CMK (cell line): ENCODE results near the gene HS2ST1.
"Not testable (repeated sequence)": the region's sequence is repeated elsewhere in the genome, so short reads cannot be mapped to it uniquely, and the experiment has no call there.

Experiments used
- DNase-seq: peaks from one replicate; pipeline ENCODE4 v3.0.0-alpha.2; 2010; ENCODE audit warnings: low read depth

Gene HS2ST1

DNA sequence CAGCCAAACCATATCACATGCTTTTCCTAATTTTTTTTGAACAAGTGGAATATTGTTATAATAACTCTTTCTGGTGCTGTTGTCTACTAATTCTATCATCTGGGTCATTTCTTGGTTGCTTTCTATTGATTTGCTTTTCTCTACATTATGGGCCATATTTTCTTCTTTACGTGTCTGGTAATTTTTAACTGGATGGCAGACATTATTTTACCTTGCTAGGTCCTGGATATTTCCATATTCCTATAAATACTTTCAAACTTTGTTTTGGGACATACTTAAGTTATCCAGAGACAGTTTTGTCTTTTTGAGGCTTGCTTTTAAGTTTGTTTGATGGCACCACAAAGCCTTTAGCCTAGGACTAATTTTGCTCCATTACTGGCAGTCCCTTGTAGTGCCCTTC lies 11.3 kb downstream of the HS2ST1 start:
- no peak for DNase-seq

DNA sequence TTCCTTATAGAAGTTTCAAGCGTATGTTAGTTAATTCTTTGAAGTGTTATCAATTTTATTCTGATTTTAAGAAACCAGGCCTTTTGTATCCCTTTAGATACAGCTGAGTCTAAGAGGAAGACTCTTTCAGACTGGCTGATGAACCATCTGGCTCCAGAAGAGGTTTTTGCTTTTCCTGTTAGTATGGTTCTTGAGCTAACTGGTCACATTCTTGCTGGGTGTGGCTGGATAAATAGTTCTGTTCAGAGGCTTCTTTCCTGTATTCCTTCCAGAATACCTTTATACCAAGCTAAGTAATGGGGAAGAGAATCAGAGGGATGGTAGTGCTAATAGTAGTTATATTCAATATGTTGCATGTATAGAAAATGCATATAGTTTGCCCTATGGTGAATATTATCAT lies 12.4 kb downstream of the HS2ST1 start:
- DNase-seq, result no peak

DNA sequence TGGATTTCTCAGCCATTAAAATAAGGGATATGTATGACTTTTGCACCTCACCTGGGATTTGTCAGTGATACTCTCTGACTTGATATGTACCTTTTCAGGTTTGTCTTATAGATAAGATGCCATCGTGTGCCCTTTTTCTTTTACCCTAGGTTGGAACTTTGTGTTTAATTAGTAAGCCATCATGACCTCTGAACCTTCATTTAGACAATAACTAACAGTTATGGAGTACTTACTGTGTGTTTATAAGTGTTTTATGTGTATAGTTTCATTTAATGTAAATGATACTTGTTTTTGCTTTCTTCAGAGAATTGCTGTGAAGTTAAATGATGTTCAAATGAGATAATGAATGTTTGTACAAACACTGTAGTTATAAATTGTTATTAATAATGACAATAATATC lies 14.4 kb downstream of the HS2ST1 start:
- DNase-seq, result no peak

DNA sequence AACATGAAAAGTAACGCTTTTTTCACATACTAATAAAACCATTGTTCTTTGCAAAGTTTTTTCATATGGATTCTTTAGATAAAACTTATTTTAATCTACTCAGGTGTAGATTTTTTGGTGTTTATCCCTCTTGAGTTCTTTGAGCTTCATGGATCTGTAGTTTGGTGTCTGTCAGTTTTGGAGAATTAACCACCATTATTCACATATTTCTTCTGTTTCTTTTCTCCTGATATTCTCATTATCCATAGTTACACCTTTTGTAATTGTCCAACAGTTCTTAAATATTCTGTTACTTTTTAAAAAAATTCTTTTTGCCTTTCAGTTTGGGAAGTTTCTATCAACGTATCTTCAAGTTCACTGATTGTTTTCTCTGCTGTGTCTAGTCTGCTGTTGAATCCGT lies 18.6 kb downstream of the HS2ST1 start:
- DNase-seq, result no peak

DNA sequence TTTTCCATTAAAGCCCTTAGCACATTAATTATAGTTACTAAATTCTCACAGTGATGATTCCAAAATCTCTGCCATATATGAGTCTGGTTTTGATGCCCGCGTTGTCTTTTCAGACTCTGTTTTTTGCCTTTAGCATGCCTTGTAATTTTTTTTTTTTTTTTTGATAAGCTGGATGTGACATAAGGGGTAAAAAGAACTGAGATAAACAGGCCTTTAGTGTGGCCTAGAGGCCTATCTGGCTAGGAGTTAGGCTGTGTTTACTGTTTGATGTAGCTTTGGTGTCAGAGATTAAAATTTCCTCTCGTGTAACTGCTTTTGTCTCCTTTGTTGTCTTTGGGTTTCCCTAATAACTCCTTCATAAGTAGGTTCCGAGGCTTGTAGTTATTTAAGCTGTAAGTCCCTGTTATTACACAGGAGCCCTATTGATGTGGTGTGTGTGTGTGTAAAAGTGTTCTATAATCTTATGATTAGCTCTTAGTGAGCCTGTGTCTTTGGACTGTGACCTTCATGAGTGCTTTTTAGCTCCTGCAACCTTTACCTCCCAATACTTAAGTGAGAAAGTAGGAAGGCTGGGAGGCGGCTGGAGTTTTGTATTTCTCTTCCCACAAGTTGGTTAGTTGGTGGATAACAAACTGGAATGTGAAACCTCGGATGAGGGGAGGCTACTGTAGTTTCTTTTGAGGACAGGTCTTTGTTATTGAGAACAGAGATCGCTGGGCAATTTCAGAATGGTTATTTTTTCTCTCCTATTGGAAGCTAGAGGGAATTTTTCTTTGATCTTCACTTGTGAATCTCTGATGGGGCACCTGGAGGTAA lies 19.3 kb downstream of the HS2ST1 start:
- DNase-seq, result no peak

DNA sequence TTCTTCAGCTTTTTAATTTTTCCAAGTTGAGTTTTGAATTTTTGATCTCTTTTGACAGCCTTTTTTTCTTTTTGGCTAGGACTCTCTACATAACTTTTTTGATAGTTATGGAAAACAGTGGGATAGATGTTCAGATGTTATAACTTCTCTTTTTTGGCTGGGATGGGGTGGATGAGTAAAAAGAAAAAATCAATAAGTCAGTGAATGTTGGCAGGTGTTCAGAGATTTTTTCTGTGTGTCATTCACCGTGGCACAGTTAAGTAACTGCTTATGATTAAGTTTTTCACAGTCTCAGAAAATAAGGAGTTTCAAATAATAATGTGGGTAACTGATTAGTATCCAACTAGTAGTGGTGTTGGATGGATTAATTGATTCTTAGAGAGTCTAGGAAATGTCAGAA lies 24.0 kb downstream of the HS2ST1 start:
- DNase-seq, result no peak

DNA sequence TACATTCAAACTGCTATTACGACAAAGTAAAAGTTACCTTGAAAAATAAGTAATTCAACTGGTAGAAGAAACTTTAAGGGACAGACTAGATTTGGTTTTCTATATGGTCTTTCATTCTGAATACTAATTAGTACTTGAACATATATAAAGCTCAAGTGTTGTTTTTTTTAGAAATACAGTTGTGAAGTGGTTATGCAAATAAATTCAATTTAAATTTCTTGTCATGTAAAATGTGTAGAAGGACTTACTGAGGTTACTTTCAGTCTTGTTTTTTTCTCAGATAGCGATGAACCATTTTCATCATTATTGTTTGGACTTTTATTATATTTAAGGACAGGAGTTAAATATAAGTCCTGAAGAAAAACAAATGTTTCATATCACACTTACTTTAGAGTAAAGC lies 24.4 kb downstream of the HS2ST1 start:
- DNase-seq, result no peak

DNA sequence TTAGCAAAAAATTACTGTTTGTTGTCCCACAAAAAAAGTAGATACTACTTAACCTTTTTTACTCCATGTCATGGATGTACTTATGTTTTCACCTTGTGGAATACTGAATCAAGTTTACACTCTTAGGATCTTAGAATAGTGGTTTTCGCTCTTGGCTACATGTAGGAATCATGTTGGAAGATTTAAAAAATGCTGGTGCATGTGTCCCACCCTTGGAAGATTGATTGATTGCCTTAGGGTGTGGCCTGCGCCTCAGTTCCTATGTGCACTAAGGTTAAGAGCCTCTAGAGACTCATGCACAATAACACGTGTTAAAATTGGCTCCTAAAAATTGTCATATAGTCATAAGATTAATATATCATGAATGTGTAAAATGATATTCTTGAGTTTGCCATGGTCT lies 25.0 kb downstream of the HS2ST1 start:
- no peak for DNase-seq

DNA sequence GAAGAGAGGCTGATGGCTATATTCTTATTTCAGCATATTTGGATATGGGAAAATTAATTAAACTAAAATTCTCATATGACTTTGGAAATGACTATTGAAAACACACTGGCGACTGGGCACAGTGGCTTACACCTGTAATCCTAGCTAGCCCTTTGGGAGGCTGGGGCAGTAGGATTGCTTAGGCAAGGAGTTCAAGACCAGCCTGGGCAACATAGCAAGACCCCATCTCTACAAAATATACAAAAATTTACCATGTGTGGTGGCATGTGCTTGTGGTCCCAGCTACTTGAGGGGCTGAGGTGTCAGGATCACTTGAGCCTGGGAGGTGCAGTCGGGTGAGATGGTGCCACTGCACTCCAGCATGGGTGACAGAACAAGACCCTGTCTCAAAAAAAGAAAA lies 26.2 kb downstream of the HS2ST1 start:
- DNase-seq, result no peak

DNA sequence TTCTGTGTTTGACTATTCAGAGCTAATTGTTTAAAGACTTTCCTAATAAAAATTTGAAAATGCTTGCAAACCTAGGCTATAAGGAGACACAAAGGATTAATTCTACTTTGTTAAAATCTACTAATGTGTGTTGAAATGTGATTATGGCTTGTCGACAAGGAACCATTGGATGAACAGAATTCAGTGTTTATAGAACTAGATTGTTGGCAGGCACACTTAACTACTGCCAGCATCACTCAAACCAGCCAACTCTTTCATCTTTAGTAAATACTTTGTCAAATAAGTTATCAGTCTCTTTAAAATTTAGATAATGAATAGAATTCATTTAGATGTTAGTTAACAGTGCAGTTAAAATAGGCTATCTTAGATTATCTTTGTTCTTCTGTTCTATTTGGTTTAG lies 27.6 kb downstream of the HS2ST1 start:
- DNase-seq, result no peak

DNA sequence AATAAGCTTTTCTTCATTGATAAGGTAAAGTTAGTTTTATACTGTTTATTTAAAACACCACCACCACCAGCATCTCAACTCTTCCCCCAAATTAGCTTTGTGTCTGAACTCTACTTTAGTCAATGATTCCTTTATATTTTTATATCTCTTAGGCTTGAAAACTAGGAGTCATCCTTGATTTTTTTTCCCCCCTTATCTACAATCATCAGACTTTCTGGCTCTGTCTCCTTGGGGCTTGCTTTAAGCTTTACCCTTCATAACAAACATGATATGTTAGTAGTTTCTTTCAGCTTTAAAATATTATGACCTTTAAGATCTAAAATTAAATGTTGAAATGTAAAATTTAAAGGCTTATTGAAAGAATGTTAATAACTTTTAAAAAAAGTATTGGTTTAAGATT lies 28.3 kb downstream of the HS2ST1 start:
- no peak for DNase-seq

DNA sequence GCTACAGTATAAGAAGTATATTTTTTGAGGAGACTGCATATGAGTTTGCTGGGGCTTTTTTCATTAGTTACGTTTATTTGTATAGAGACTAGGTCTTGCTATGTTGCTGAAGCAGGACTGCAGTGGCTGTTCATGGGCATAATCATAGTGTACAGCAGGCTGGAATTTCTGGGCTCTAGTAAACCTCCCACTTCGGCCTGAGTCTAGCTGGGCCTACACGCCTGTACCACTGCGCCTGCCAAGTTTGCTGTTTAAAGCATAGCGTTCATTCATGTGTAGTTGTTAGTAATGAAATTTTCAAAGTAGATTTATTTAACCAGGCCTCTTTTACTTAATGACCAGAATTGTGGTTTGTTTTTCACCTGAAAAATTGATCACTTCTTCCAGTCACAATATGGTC lies 33.8 kb downstream of the HS2ST1 start:
- no peak for DNase-seq

DNA sequence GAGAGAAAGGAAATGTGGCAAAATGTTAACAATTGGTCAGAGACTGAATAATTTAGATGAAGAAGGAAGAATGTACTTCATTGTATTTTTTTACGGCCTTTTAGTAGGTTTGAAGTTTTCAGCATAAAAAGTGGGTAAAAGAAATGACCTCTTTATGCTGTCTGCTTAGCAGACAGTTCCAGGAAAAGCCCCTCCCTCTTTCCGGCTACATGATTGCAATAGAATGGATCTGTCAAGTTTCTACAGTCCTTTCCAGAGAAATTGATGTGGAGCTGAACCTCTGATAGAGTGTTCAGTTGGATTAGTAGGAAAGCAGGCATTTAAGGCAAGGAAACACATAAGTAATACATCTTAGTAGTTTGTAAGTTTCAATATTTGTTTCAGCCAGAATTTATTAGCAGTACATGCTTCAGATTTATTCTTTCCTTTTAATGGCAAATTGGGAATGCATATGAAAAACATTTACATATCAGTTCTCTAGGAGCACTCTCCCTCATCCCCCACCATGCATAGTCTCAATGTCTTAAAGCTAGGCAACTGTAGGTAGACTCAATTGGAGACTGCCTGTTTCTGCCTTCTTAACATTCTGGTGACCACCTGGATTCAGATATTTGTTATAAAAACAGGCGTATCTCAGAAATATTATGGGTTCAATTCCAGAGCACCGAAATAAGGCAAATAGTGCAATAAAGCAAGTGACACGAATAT lies 36.4 kb downstream of the HS2ST1 start:
- no peak for DNase-seq

DNA sequence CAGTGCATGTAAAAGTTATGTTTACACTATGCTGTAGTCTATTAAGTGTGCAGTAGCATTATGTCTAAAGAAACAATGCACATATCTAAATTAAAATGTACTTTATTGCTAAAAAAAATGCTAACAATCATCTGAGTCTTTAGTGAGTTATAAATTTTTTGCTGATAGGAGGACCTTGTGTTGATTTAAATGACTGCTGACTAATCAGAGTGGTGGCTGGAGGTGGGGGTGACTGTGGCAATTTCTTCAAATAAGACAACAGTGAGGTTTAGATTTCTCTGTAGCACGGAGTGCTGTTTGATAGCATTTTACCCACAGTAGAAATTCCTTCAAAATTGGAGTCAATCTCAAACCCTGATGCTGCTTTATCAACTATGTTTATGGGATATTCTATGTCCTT lies 37.0 kb downstream of the HS2ST1 start:
- no peak for DNase-seq

DNA sequence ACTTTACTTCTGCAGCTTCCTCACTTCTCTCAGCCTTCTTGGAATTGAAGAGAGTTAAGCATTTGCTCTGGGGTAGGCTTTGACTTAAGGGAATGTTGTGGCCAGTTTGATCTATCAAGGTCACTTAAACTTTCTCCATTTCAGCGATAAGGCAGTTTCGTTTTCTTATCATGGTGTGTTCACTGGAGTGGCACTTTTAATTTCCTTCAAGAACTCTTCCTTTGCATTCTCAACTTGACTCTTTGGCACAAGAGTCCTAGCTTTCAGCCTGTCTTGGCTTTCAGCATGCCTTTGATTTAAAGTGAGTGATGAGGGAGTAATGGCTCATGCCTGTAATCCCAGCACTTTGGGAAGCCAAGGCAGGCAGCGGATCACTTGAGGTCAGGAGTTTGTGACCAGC lies 38.7 kb downstream of the HS2ST1 start:
- peak; percentile 15 for DNase-seq

DNA sequence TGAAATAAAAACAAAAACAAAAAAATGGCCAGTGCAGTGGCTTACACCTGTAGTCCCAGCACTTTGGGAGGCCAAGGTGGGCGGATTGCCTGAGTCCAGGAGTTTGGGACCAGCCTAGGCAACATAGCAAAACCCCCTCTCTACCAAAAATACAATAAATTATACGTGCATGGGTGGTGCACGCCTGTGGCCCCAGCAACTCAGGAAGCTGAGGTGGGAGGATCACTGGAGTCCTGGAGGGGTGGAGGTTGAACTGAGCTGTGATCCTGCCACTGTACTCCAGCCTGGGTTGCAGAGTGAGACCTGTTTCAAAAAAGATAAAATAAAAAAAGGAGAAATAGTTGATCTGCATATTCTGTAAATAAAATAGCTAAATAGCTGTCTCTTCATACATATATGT lies 41.2 kb downstream of the HS2ST1 start:
- no peak for DNase-seq

DNA sequence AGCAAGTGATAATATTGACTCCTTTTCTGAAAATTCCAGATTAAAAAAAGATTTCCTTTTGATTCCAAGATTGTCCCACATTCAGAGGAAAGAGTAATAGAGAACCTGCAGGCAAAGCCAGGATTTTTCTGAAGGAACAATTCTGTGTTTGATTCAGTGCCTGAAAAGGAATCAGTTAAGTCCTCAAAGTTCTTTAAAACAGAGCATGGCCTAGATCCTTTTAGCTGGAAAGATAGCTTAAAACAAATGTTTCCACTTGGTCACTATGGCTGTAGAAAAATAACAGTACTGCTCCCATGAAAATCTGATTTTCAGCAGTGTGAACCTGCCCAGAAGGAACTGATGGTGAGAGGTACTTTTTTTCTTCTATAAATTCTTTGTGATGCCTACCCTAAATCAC lies 41.8 kb downstream of the HS2ST1 start:
- no peak for DNase-seq

DNA sequence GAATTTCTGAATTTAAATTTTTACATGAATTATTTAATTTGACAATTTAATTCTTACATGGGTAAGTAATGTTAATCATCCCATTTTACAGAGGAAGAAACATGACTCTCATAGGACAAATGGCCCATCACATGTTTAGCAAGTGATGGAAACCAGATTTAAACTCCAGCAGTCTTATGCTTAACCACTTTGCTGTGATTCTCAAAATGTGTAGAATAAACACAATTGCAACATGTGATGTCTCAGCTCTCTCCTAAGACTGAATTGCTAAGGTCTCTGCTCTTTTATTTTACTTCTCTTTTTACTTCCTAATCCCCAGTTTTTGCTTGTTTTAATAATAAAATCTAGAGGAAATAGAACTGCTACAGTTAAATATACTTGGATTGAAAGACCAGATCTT lies 42.8 kb downstream of the HS2ST1 start:
- DNase-seq, result no peak

DNA sequence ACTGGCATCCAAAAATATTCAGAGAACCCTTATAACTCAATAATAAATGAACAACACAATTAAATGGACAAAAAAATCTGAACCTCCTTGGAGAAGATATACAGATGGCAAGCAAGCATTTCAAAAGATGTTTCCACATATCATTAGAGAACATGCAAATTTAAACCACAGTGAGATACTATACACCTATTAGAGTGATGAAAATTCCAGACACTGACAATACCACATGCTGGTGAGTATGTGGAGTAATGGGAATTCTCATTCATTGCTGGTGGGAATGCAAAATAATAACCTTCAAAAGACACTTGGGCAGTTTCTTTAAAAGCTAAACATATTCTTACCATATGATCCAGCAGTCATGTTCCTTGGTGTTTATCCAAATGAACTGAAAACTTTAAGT lies 46.1 kb downstream of the HS2ST1 start:
- DNase-seq, result no peak

DNA sequence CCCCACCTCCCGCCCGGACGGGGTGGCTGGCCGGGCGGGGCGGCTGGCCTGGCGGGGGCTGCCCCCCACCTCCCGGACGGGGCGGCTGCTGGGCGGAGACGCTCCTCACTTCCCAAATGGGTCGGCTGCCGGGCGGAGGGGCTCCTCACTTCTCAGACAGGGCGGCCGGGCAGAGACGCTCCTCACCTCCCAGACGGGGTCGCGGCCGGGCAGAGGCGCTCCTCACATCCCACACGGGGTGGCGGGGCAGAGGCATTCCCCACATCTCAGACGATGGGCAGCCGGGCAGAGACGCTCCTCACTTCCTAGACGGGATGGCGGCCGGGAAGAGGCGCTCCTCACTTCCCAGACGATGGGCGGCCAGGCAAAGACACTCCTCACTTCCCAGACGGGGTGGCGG lies 49.4 kb downstream of the HS2ST1 start:
- not testable (repeated sequence) for DNase-seq

DNA sequence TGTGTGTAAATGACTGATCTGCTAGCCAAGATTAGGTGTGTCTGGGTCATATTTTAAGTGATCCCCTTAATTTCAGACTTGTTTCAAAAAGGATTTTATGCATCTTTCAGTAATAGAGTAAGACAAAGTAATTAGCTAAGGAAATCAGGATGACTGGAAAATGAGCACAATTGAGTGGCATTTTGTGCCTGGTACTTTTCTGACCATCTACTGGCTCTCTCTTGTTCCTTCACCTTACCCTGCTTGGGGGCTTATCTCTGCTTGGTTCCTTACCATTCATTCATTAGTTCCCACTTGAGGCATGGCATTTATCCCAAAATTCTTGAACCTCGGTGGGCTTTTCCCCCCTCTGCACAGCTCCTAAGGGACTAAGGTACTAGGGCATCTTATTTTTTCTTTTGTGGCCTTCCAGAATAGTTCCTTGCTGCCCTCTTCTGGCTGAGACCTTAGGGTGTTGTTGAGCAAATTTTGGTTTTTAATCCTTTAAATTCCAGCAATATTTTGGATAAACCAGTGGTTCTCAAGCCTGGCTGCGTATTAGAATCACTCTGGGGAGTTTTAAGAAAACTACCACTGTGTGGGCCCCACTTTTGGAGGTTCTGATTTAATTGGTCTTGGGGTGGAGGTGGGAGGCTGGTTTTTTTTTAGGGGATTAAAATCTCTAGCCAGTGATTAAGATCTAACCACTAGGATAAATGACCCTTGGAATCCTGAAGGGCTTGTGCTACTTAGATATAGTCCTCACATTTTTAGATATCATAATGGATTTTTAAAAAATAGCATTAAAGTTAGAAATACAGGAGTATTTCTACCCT lies 50.8 kb downstream of the HS2ST1 start:
- DNase-seq, result no peak

DNA sequence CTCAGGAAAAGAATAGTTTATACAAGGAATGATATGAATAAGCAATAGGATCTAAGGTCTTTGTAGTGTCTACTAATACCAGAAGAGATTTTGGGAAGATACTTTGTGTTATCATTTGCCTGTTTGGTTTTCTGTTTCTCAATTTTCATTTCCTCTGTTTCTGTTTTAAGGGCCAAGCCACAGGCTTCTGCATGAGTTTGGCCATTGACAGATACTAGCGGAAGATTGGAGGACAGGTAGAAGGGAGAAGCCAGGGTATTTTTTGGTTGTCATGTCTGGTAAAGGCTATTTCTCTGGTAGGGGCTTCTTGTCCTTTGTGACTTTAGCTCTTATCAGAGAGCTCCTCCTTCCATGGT lies 51.4 kb downstream of the HS2ST1 start:
- no peak for DNase-seq

DNA sequence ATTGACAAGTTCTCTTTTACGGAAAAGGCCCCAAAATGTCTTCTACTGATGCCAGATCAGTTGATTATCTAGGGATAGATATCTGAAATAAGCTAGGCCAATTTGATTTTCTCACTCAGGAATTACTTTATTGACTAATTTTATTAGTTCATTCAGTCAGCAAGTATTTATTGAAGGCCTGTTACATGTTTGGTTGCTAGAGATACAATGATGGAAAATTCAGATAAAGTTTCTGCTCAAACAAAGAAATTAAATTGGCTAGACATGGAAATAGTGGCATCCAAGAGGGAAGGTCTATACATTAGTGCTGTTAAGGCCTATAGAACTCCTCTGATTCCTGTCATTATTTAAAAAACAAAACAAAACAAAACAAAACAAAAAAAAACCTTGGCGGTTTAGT lies 56.5 kb downstream of the HS2ST1 start:
- DNase-seq, result no peak
